ENCODE measurements around the gene SOX18. TPM values are rescaled to one million over a fixed set of nuclear protein-coding genes. Genes with fewer than 3 reads are reported as not detected.

Gene SOX18
- total RNA-seq: 100 to 1,000 TPM in 1 of 6 donors, 10 to 100 TPM in 4, 1 to 10 TPM in 1; 6.3 to 138 (median 37.7) TPM

GRCh38 chr20:64049060-64049877 lies at the start of gene SOX18:
TSS of gene SOX18 (minus strand) at chr20:64049639. CDS start at chr20:64049516, 123 bp downstream.
- H3K36me3 ChIP-seq: peaks cover 0 to 17% (median 7%) of the 10 kb centered on the region in 4 donors
- DNase-seq (peak in 1 of 2 donors; percentile 90), ATAC-seq (ENCODE audit: low FRiP score in 2 of 2) (no peak)
- peak in 1 of 2 donors; percentile 51 for TF ChIP-seq POLR2AphosphoS5 (IDR thresholded peaks at IDR 0.05)
- TF ChIP-seq POLR2A (IDR thresholded peaks at IDR 0.05): peak in 1 of 4 donors; percentile 24
- TF ChIP-seq CTCF (IDR thresholded peaks at IDR 0.05): no peak
- no peak for TF ChIP-seq EP300 (IDR thresholded peaks at IDR 0.05)
- peak within 1 kb of the TSS; percentile 81 to 90 (median 88) for H3K27ac ChIP-seq
- 1% methylated on average over 33 of the region's 111 CpGs; no CpG with 5 or more reads in 1 of the 2 donors for WGBS, 2 donors
- H3K4me1 ChIP-seq: peaks cover 15 to 63% (median 38%) of the 10 kb centered on the region in 4 donors
- H3K27me3 ChIP-seq: peaks cover 0 to 33% (median 13%) of the 10 kb centered on the region in 4 donors
- peak within 1 kb of the TSS; percentile 32 to 66 (median 46) for H3K4me3 ChIP-seq
- H3K9me3 ChIP-seq: no peaks in the 10 kb centered on the region

GRCh38 chr20:64098471-64099013 lies 49.1 kb upstream of the SOX18 start:
- peaks cover 0 to 8% (median 3%) of the 10 kb centered on the region in 4 donors for H3K36me3 ChIP-seq
- peaks cover 10 to 14% (median 11%) of the 10 kb centered on the region in 4 donors for H3K4me1 ChIP-seq
- H3K27me3 ChIP-seq: peaks cover 1 to 19% (median 12%) of the 10 kb centered on the region in 4 donors
- DNase-seq (peak in 1 of 2 donors; percentile 77), ATAC-seq (ENCODE audit: low FRiP score in 2 of 2) (no peak)
- no peak overlapping the region for H3K4me3 ChIP-seq
- TF ChIP-seq POLR2A (IDR thresholded peaks at IDR 0.05) (no peak), CTCF (IDR thresholded peaks at IDR 0.05) (no peak), EP300 (IDR thresholded peaks at IDR 0.05) (no peak), POLR2AphosphoS5 (IDR thresholded peaks at IDR 0.05) (no peak)
- H3K27ac ChIP-seq: no peak overlapping the region
- 95 to 98% methylated on average over 9 to 26 of the region's 28 CpGs for WGBS, 2 donors
- H3K9me3 ChIP-seq: no peaks in the 10 kb centered on the region

DNA sequence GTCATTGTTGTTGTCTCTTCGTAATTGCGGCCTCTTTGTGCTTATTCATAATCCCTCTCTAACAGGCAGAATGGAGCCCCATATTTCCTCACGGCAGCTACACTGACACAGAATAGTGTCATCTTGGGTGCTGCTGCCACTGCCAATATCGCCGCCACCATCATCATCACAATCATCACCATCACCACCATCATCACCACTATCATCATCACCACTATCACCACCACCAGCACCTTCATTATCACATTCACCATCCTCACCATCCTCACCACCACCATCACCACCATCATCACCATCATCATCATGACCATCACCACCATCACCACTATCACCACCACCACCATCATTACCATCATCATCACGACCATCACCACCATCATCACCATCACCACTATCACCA lies 47.1 kb upstream of the SOX18 start:
- Histone ChIP-seq H3K27ac (no peak overlapping the region), H3K27me3 (peaks cover 0 to 3% (median under 1%) of the 10 kb centered on the region in 4 donors), H3K4me1 (peaks cover 0 to under 1% (median 0%) of the 10 kb centered on the region in 4 donors), H3K9me3 (no peaks in the 10 kb centered on the region), H3K36me3 (peaks cover 0 to 8% (median 3%) of the 10 kb centered on the region in 4 donors), H3K4me3 (no peak overlapping the region)
- TF ChIP-seq EP300 (IDR thresholded peaks at IDR 0.05) (no peak), POLR2A (IDR thresholded peaks at IDR 0.05) (no peak), CTCF (IDR thresholded peaks at IDR 0.05) (no peak), POLR2AphosphoS5 (IDR thresholded peaks at IDR 0.05) (no peak)
- WGBS, 2 donors: 92 to 95% methylated on average over 6 of the region's 6 CpGs
- ATAC-seq (ENCODE audit: low FRiP score in 2 of 2) (no peak), DNase-seq (no peak)

- ATAC-seq (ENCODE audit: low FRiP score in 2 of 2) (no peak), DNase-seq (no peak)
- 80 to 84% methylated on average over 8 to 11 of the region's 11 CpGs for WGBS, 2 donors
- no peak overlapping the region for H3K4me3 ChIP-seq
- H3K36me3 ChIP-seq: peaks cover 0 to 8% (median 3%) of the 10 kb centered on the region in 4 donors
- H3K27ac ChIP-seq: no peak overlapping the region
- H3K4me1 ChIP-seq: no peaks in the 10 kb centered on the region
- H3K9me3 ChIP-seq: no peaks in the 10 kb centered on the region
- TF ChIP-seq CTCF (IDR thresholded peaks at IDR 0.05) (no peak), POLR2A (IDR thresholded peaks at IDR 0.05) (no peak), EP300 (IDR thresholded peaks at IDR 0.05) (no peak), POLR2AphosphoS5 (IDR thresholded peaks at IDR 0.05) (no peak)
- no peaks in the 10 kb centered on the region for H3K27me3 ChIP-seq
These were observed 46.5 kb upstream of the SOX18 start for GRCh38 chr20:64095927-64096326.

All from upper lobe of left lung (tissue), 6 donors.